GM19372 (cell line): ENCODE results near the gene CTH.
"Not testable (repeated sequence)": the region's sequence is repeated elsewhere in the genome, so short reads cannot be mapped to it uniquely, and the experiment has no call there.

Experiments used
- ATAC-seq: cut with Tn5 transposase; IDR thresholded peaks from one replicate; pipeline ENCODE4 v1.9.1; 2021; ENCODE audit warnings: mild to moderate bottlenecking, low read depth, moderate library complexity; ENCODE audit not compliant: unreplicated experiment

CTH gene

DNA sequence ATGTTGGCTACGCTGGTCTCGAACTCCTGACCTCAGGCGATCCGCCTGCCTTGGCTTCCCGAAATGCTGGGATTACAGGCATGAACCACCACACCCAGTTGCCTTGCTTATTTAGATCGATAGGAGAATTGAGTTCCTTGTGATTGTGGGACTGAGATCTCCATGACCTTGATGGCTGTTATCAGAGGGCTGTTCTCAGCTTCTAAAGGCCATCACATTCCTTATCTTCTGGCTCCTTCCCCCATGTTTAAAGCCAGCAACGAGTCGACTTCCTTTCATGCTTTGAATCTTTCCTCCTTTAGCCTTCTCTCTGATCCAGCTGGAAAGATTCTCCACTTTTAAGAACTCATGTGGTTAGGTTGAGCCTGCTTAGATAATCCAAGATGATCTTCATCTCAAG, 38.0 kb downstream of the CTH start:
- no peak for ATAC-seq

DNA sequence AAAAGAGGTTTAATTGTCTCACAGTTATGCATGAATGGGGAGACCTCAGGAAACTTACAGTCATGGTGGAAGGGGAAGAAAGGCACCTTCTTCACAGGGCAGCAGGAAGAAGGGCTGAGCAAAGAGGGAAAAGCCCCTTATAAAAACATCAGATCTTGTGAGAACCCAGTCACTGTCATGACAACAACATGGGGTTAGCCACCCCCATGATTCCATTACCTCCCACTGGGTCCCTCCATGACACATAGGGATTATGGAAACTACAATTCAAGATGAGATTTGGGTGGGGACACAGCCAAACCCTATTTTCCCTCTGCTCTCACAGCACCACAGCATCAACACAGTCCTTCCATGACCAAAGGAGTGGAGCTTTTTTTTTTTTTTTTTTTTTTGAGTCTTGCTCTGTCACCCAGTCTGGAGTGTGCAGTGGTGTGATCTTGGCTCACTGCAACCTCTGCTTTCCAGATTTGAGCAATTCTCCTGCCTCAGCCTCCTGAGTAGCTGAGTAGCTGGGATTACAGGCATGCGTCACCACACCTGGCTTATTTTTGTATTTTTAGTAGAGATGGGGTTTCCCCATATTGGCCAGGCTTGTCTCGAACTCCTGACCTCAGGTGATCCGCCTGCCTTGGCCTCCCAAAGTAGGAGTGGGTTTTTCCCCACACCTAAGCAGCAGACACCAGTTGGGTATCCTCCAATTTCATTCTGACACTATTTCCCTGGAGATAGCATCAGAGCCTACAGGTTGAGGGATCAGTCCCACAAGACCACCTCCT, 41.3 kb downstream of the CTH start:
- ATAC-seq = not testable (repeated sequence)

DNA sequence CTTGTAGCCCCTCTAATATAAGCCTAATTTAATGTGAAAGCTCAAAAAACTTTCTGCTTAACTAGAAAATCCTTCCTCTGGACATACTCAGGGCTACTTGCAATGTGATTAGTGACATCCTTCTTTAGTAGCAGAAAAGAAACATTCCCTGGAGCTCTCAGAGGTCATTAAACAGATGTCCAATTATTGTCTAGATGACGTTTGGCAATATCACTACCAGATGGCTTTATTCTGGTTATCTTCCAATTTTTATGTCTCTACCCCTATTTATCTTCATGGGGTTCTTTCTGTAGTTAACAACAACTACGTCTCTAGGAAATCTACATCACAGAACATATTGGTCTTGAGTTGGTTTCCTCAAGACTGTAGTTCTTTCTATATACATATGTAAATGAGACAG, 44.2 kb downstream of the CTH start:
- no peak for ATAC-seq

DNA sequence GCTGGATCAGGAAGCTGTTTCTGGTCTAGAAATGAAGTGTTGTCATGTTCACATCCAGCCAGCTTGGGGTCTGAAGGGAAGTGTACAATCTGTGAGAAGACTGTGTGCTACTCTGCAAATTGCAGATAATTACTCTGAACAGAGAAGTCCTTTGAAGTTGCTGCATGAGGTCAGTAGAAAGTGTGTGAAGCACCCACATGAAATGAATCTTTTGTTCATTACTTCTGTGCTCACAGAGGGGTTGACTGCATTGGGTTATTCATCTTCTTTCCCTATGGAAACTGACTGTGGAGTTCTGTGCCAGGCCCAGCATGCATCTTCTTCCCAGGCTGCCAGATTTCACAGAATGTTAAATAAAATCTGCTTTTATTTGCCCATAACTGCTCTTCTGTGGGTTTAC, 47.1 kb downstream of the CTH start:
- ATAC-seq = no peak

DNA sequence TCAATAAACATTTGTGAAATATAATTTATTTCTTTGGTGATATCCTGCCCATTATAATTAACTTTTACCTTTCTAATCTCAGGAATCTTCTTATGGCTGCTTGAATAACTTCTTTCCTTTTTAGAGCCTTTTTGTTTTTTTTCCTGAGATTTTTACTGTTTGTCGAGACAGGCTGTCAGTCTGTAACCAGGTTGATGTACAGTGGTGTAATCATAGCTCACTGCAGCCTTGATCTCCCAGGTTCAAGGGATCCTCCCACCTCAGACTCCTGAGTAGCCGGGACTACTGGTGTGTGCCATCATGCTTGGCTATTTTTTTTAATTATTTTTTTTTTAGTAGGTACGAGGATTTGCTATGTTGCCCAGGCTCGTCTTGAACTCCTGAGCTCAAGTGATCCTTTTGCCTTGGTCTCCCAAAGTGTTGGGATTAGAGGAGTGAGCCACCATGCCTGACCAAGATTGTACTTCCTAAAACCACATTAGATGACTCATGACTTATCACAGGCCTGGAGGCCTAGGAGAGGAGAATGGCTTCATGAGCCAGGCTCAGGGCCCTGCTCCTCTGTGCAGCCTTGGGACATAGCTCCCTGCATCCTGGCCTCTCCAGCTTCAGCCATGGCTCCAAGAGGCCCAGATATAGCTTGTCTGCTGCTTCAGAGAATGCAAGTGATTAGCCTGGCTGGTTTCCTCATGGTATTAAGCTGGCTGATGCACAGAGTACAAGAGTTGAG, 48.6 kb downstream of the CTH start:
- no peak for ATAC-seq

DNA sequence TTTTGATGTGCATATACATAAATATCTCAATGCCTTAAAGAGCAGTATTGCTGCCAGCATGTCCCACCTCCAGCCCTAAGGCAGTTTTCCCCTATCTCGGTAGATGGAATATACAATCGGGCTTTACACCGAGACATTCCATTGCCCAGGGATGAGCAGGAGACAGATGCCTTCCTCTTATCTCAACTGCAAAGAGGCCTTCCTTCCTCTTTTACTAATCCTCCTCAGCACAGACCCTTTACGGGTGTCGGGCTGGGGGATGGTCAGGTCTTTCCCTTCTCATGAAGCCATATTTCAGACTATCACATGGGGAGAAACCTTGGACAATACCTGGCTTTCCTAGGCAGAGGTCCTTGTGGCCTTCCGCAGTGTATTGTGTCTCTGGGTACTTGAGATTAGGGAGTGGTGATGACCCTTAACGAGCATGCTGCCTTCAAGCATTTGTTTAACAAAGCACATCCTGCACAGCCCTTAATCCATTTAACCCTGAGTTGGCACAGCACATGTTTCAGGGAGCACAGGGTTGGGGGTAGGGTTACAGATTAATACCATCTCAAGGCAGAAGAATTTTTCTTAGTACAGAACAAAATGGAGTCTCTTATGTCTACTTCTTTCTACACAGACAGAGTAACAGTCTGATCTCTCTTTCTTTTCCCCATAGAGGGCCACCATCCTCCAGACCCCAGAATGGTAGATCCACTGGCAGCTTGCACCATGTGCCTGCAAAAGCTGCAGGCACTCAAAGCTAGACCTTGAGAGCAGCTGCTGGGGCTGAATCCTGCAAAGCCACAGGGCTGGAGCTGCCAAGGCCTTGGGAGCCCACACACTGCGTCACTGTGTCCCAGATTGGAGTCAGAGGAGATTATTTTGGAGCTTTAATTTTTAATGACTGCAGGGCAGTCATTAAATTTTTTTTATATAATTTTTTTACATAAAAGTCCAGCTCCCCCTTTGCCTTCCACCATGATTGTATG, 50.0 kb downstream of the CTH start:
- ATAC-seq = not testable (repeated sequence)

DNA sequence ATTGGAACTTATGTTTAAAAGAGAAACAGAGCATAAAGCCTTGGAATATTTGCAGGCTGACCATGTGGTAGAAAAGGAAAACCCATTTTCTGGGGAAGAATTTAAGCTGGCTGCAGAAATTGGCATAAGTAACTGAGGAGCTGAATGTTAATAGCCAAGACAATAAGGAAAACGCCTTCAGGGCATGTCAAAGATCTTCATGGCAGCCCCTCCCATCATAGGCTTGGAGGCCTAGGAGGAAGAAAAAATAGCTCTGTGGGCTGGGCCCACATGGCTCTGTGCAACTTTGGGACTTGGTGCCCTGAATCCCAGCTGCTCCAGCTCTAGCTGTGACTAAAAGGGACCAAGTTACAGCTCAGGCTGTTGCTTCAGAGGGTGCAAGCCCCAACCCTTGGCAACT, 51.5 kb downstream of the CTH start:
- no peak for ATAC-seq

DNA sequence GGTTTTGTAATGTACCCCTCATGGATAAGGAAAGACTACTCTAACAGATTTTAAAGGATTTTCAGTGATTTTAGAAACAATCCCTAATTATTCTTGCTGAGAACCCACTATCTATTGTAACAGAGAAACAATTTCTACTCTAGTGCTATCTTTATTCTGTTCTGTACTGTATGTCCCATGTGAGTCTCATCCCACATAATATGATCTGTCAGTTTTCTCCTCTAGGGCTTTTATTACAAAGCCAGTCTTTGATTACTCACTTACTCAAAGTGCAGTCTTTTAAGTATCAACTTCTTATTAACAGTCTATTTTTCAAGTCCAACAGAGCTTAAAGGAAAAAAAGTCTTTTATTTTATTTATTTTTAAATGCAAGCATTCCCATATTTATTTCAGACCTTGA, 54.8 kb downstream of the CTH start:
- ATAC-seq = no peak

DNA sequence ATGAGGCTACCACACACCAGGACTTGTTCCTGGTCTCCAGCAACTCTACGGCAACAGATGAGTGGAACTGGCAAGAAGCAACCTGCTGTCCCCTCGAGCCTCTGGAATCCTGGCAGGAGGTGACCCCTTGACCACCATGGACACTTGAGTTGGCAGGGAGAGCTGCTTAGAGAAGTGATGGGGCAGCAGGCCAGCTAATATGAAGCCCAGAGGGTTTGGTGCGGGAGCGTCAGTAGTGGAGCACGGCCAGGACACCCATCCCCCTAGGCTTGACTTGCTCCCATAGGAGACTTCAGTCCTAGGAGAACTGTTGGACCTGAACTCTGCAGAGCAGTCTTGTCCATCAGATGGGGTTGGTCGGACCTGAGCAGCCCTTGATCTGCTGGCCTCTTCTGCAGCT, 56.5 kb downstream of the CTH start:
- ATAC-seq = no peak

DNA sequence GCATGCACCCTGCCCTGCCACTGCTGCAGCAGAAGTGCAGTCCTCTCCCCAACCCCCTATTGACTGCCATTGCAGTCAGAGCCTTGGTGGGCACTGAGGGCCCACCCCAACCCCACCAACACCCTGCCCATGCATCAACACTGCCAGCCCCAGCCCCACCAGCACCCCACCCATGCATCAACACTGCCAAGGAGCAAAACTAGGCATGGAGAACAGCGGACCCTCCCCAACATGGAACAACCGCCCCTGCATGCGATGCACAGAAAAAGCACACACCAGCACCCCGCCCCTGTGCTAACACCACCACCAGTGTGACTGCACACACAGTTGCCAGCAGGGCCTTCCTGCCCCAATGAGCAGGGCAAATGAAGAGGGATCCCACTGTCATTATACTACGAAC, 57.1 kb downstream of the CTH start:
- ATAC-seq = no peak

DNA sequence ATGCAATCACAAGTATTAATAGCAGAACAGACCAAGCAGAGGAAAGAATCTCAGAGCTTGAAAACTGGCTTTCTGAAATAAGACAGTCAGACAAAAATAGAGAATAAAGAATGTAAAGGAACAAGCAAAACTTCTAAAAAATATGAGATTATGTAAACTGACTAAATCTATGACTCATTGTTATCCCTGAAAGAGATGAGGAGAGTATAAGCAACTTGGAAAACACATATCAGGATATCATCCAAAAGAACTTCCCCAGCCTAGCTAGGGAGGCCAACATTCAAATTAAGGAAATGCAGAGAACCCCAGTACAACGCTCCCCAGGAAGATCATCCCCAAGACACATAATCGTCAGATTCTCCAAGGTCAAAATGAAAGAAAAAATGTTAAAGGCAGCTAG, 58.1 kb downstream of the CTH start:
- not testable (repeated sequence) for ATAC-seq

DNA sequence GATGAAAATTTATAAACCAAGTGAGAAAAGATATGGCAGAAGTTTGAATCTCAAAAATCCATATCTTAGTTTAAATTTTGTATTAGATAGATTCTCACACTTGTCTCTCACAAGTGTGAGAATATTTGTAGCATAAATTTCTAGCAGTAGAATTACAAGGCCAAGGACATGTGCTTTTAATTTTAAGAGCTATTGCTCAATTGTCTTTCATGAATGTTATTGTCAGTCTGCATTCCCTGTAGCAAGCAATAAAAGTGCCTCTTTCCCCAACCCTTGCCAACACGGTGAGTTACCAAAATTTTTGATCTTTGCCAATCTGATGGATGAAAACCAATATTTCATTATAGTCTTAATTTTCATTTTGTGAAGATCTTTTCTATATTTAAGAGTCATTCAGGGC, 64.0 kb downstream of the CTH start:
- ATAC-seq = no peak

DNA sequence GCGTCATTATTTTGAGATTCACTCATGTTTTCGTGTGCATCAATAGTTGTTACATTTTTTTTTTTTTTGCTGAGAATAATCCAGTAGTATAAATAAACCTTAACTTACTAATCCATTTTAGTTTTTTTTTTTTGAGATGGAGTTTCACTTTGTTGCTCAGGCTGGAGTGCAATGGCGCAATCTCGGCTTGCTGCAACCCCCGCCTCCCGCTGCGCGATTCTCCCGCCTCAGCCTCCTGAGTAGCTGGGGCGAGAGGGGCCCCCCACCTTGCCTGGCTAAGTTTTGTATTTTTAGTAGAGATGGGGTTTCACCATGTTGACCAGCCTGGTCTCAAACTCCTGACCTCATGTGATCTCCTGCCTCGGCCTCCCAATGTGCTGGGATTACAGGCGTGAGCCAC, 66.0 kb downstream of the CTH start:
- ATAC-seq = no peak

DNA sequence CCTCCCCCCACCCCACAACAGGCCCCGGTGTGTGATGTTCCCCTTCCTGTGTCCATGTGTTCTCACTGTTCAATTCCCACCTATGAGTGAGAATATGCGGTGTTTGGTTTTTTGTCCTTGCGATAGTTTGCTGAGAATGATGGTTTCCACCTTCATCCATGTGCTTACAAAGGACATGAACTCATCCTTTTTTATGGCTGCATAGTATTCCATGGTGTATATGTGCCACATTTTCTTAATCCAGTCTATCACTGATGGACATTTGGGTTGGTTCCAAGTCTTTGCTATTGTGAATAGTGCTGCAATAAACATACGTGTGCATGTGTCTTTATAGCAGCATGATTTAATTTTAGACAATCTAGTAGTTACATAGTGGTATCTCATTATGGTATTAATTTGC, 66.8 kb downstream of the CTH start:
- ATAC-seq = not testable (repeated sequence)

DNA sequence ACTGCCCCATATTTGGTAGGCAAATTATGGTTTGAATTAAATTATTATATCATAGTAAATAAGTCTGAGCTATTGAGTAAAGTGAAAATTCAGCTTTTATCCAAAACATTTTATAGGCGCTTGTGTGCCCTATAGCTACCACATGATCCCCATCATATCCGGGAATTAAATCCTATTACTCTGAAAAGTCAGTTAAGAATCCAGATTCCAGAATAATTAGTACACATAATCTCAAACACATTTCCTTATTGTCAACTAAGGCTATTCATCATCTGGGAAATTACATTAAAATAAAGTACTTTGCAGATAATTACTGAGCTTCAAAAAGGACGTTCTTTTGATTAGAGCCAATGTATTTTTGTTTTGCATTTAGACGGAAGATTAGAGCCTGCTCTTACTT, 72.3 kb downstream of the CTH start:
- ATAC-seq = no peak

DNA sequence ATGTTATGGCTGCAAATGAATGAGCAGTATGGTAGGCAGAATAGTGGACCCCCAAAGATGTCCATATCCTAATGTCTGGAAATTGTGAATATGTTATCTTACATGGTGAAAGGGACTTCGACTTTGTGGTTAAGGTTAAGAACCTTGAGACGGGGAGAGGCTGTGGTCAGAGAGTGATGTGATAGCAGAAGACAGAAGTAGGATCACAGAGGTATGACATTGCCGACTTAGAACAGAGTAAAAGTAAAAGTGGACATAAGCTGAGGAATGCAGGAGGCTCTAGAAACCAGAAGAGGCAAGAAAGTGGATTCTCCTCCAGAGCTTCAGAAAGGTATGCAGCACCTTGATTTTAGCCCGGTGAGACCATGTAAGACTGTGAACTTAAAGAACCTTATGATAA, 74.6 kb downstream of the CTH start:
- no peak for ATAC-seq

DNA sequence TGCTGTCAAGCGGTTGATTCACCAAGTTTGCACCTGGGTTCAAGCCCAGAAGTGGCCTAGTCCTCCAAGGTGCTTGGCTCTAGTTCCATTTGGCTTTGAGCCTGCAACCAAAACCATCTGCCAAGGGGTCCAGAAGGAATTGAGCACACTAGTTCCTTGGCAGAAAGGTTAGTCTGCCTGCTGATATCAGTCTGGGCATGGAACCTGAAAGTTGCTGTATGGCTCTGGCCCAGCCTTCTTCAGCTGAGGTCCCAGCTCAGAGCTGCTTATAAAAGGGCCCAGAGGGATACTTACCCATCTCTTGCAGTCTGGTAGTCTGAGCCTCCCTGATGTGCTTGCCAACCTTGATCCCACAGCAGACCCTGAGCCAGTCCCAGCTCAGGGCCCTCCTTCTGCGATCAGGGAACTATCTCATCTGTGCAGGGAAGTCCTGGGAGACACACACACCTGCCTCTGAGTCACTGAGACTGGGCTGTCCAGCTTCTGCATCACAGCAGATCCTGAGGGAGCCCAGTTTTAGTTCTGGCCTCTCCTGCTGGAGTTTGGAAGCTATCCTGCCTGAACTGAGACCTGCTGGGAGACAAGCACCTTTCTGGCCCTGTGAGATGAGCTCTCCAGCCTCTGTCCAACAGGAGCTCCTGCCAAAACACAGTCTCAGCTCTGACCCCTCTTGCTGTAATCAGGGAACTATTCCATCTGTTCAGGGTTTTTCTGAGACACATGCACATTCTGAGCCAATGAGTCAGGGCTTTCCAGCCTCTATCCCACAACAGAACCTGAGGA, 75.8 kb downstream of the CTH start:
- no peak for ATAC-seq

DNA sequence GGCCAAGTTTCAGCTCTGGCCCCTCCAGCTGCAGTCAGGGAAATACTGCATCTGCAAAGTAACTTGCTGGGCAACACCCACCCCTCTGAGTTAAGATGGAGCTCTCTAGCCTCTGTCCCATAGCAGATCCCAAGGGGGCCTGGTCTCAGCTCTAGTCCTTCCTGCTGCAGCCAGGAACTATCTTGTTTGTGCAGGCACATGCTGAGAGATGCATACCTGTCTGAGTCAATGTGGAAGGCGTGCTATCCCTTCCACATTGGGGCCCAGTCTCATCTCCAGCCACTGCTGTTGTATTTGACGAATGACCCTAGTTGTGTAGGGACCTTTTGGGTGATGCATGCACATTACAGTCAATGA, 76.4 kb downstream of the CTH start:
- no peak for ATAC-seq

DNA sequence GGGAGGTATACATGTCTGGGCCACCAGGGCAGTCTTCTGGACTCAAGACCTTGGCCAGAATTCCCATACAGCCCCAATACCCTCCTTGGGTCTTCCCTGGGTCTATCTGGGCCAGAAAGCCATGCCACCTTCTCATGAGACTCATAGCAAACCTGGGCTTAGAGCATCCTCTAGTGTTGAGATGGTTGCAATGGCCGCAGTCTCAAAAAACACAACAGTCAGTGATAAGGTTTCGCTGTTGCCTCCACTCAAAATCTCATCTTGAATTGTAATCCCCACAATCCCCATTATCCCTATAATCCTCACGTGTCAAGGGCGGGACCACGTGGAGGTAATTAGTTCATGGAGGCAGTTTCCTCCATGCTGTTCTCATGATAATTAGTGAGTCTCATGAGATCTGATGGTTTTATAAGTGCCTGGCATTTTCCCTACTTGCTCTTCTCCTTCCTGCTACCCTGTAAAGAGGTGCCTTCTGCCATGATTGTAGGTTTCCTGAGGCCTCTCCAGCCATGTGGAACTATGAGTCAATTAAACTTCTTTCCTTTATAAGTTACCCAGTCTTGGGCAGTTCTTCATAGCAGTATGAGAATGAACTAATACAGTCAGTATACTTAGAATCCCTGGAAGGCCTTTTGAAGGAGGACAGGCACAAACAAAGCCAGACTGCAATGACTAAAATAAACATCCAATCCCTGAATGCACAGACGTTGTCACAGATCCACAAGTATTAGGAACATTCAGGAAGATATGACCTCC, 77.0 kb downstream of the CTH start:
- peak; percentile 65 for ATAC-seq
